WTC11 (cell line): ENCODE data around the gene FBXW10B. TPM values are rescaled to one million over a fixed set of nuclear protein-coding genes. Genes with fewer than 3 reads are reported as not detected.

Experiments used
- ATAC-seq: fragments of 200-7000 bp; cut with Tn5 transposase; 2 replicates; pipeline ENCODE4 v1.10.0; 2021; ENCODE audit warnings: mild to moderate bottlenecking, moderate library complexity
- CTCF ChIA-PET: fragments of 300-600 bp; sonication (Branson Sonifier 250); formaldehyde crosslinking; loops from one replicate; lab custom pipeline; 2021; ENCODE audit warnings: antibody characterized with exemption; lab: Charles Lee
- POLR2A ChIA-PET: fragments of 350-600 bp; sonication (Branson Sonifier 250); formaldehyde crosslinking; loops from one replicate; lab custom pipeline; 2021; ENCODE audit warnings: antibody characterized with exemption; lab: Charles Lee
- DNase-seq: peaks from one replicate; pipeline ENCODE4 v3.0.0; 2021; ENCODE audit warnings: low spot score
- H3K27ac Mint-ChIP-seq: 2 replicates; pipeline ENCODE4 v1.8.0; 2021; ENCODE audit warnings: mixed read lengths
- H3K27me3 Mint-ChIP-seq: 2 replicates; pipeline ENCODE4 v1.8.0; 2021; ENCODE audit warnings: low read depth, mild to moderate bottlenecking, moderate library complexity, mixed read lengths
- H3K36me3 Mint-ChIP-seq: 2 replicates; pipeline ENCODE4 v1.8.0; 2021; ENCODE audit warnings: mixed read lengths
- H3K4me1 Mint-ChIP-seq: 2 replicates; pipeline ENCODE4 v1.8.0; 2022; ENCODE audit warnings: mixed read lengths
- H3K4me3 Mint-ChIP-seq: 2 replicates; pipeline ENCODE4 v1.8.0; 2021; ENCODE audit warnings: mild to moderate bottlenecking, moderate library complexity, mixed read lengths
- H3K9me3 Mint-ChIP-seq: 2 replicates; pipeline ENCODE4 v1.8.0; 2021; ENCODE audit warnings: mixed read lengths
- CBFB ChIP-seq: sonication (generic); formaldehyde crosslinking; IDR thresholded peaks from 2 replicates; pipeline ENCODE4 v1.8.1; 2022; ENCODE audit warnings: mild to moderate bottlenecking, low read depth, missing genetic modification reagents
- CREM ChIP-seq: sonication (generic); formaldehyde crosslinking; IDR thresholded peaks from 2 replicates; pipeline ENCODE4 v1.8.1; 2022; ENCODE audit warnings: mild to moderate bottlenecking, missing genetic modification reagents, moderate library complexity
- ELF4 ChIP-seq: sonication (generic); formaldehyde crosslinking; IDR thresholded peaks from 2 replicates; pipeline ENCODE4 v1.8.1; 2022; ENCODE audit warnings: low read depth, mild to moderate bottlenecking, moderate library complexity, missing genetic modification reagents
- FOXJ3 ChIP-seq: sonication (generic); formaldehyde crosslinking; IDR thresholded peaks from 2 replicates; pipeline ENCODE4 v1.9.0; 2021; ENCODE audit warnings: missing genetic modification reagents, mild to moderate bottlenecking, borderline replicate concordance
- HMGA2 ChIP-seq: fragments of 250-450 bp; sonication (Bioruptor Pico); IDR thresholded peaks from 2 replicates; pipeline ENCODE4 v1.4.0; 2021; ENCODE audit warnings: mild to moderate bottlenecking, moderate library complexity
- JAZF1 ChIP-seq: fragments of 250-450 bp; sonication (Bioruptor Pico); IDR thresholded peaks from 2 replicates; pipeline ENCODE4 v1.9.0; 2021; ENCODE audit warnings: moderate library complexity, mild to moderate bottlenecking, inconsistent platforms
- RORB ChIP-seq: fragments of 250-450 bp; sonication (Bioruptor Pico); IDR thresholded peaks from 2 replicates; pipeline ENCODE4 v1.9.0; 2021; ENCODE audit warnings: mild to moderate bottlenecking
- TEAD4 ChIP-seq: sonication (generic); formaldehyde crosslinking; IDR thresholded peaks from 2 replicates; pipeline ENCODE4 v1.8.0; 2022; ENCODE audit warnings: mild to moderate bottlenecking, missing genetic modification reagents
- ZBTB21 ChIP-seq: sonication (generic); formaldehyde crosslinking; IDR thresholded peaks from 2 replicates; pipeline ENCODE4 v1.8.1; 2023; ENCODE audit warnings: mild to moderate bottlenecking, missing genetic modification reagents, borderline replicate concordance
- ZNF138 ChIP-seq: sonication (generic); formaldehyde crosslinking; conservative IDR thresholded peaks from 2 replicates; pipeline ENCODE4 v1.8.1; 2022; ENCODE audit warnings: mild to moderate bottlenecking, moderate library complexity, missing genetic modification reagents
- ZNF263 ChIP-seq: sonication (generic); formaldehyde crosslinking; IDR thresholded peaks from 2 replicates; pipeline ENCODE4 v1.8.1; 2022; ENCODE audit warnings: low read depth, mild to moderate bottlenecking, moderate library complexity, missing genetic modification reagents
- ZNF423 ChIP-seq: fragments of 250-450 bp; sonication (Bioruptor Pico); IDR thresholded peaks from 2 replicates; pipeline ENCODE4 v2.1.2; 2022; ENCODE audit warnings: mild to moderate bottlenecking, moderate library complexity
- total RNA-seq: library from RNA; stranded (reverse); gene quantifications from 3 replicates; pipeline ENCODE4 v1.2.3, GENCODE V29; 2021
- TF ChIP-seq, protein P1 (sequence below): fragments of 250-450 bp; sonication (Bioruptor Pico); conservative IDR thresholded peaks from 2 replicates; pipeline ENCODE4 v1.9.0; 2021; ENCODE audit warnings: mild to moderate bottlenecking
- TF ChIP-seq, protein P2 (sequence below): sonication (generic); formaldehyde crosslinking; IDR thresholded peaks from 2 replicates; pipeline ENCODE4 v1.8.1; 2022; ENCODE audit warnings: low read depth, mild to moderate bottlenecking, moderate library complexity, missing genetic modification reagents, borderline replicate concordance
- TF ChIP-seq, protein P3 (sequence below): fragments of 250-450 bp; sonication (Bioruptor Pico); IDR thresholded peaks from 2 replicates; pipeline ENCODE4 v2.1.2; 2022; ENCODE audit warnings: mild to moderate bottlenecking, moderate library complexity
- TF ChIP-seq, protein P4 (sequence below): sonication (generic); formaldehyde crosslinking; IDR thresholded peaks from 2 replicates; pipeline ENCODE4 v1.8.1; 2023; ENCODE audit warnings: mild to moderate bottlenecking, missing genetic modification reagents
- TF ChIP-seq, protein P5 (sequence below): fragments of 250-450 bp; sonication (Bioruptor Pico); IDR thresholded peaks from 2 replicates; pipeline ENCODE4 v1.9.0; 2021; ENCODE audit warnings: mild to moderate bottlenecking, borderline replicate concordance
- TF ChIP-seq, protein P6 (sequence below): sonication (generic); formaldehyde crosslinking; IDR thresholded peaks from 2 replicates; pipeline ENCODE4 v1.8.0; 2022; ENCODE audit warnings: mild to moderate bottlenecking, missing genetic modification reagents
- TF ChIP-seq, protein P7 (sequence below): sonication (generic); formaldehyde crosslinking; IDR thresholded peaks from 2 replicates; pipeline ENCODE4 v1.8.1; 2022; ENCODE audit warnings: mild to moderate bottlenecking, moderate library complexity, missing genetic modification reagents
- TF ChIP-seq, protein P8 (sequence below): sonication (generic); formaldehyde crosslinking; IDR thresholded peaks from 2 replicates; pipeline ENCODE4 v1.8.1; 2023; ENCODE audit warnings: mild to moderate bottlenecking, missing genetic modification reagents

Gene FBXW10B
- total RNA-seq, 1 experiment from 2014 or later: 0.33 TPM

DNA sequence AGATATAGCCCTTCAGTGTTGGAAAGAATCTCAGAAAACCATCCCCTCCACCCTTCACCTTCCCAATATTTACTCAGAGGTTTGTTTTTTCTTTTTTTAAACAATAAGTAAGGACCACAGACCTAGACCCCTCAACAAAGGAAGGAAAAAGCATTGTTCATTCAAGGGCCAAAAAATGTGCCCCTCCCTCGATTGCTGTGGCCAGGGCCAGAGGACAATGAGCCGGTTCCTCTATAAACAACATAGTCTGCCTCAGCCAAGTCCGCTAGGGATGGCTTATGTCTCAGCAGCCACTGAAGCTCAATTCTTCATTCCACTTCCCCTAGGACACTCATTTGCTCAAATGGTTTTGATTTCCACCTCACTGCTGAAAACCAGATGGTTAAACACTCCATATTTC is 40.6 kb upstream of the FBXW10B start (continued):
- TF ChIP-seq, protein P1, sequence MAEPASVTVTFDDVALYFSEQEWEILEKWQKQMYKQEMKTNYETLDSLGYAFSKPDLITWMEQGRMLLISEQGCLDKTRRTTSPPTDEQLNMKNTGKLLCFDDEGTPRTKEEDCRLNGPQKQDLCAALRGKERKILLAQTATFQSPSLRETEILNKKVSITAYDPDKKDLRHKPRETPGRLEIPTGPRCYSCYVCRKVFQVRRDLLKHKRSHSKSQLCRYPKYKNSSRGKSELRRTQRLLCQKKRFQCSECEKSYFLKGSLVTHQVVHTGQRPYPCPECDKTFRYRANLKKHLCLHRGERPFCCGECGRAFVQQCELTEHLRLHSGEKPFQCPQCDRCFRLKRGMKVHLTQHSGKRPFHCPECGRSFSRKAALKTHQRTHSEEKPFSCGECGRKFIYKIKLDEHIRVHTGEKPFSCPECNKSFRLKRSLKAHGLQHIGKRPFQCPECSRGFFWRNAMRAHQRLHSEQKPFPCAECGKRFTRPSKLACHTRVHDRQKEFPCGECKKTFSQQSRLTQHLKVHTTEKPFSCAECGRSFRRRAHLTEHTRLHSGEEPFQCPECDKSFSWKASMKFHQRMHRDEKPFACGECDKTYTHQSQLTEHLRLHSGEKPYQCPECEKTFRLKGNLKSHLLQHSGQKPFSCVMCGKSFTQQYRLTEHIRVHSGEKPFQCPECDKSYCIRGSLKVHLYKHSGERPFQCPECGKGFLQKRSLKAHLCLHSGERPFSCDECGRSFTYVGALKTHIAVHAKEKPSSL (CRISPR knock-in tag): no peak
- TF ChIP-seq, protein P2, sequence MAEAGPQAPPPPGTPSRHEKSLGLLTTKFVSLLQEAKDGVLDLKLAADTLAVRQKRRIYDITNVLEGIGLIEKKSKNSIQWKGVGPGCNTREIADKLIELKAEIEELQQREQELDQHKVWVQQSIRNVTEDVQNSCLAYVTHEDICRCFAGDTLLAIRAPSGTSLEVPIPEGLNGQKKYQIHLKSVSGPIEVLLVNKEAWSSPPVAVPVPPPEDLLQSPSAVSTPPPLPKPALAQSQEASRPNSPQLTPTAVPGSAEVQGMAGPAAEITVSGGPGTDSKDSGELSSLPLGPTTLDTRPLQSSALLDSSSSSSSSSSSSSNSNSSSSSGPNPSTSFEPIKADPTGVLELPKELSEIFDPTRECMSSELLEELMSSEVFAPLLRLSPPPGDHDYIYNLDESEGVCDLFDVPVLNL (CRISPR knock-in tag): no peak
- TF ChIP-seq, protein P3, sequence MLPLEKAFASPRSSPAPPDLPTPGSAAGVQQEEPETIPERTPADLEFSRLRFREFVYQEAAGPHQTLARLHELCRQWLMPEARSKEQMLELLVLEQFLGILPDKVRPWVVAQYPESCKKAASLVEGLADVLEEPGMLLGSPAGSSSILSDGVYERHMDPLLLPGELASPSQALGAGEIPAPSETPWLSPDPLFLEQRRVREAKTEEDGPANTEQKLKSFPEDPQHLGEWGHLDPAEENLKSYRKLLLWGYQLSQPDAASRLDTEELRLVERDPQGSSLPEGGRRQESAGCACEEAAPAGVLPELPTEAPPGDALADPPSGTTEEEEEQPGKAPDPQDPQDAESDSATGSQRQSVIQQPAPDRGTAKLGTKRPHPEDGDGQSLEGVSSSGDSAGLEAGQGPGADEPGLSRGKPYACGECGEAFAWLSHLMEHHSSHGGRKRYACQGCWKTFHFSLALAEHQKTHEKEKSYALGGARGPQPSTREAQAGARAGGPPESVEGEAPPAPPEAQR: no peak
- TF ChIP-seq CBFB (CRISPR knock-in tag) (no peak), ELF4 (no peak), JAZF1 (CRISPR knock-in tag) (no peak), CREM (no peak), RORB (no peak)
- TF ChIP-seq, protein P4, sequence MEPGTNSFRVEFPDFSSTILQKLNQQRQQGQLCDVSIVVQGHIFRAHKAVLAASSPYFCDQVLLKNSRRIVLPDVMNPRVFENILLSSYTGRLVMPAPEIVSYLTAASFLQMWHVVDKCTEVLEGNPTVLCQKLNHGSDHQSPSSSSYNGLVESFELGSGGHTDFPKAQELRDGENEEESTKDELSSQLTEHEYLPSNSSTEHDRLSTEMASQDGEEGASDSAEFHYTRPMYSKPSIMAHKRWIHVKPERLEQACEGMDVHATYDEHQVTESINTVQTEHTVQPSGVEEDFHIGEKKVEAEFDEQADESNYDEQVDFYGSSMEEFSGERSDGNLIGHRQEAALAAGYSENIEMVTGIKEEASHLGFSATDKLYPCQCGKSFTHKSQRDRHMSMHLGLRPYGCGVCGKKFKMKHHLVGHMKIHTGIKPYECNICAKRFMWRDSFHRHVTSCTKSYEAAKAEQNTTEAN (CRISPR knock-in tag): no peak
- TF ChIP-seq, all 79 proteins: peak for 0

DNA sequence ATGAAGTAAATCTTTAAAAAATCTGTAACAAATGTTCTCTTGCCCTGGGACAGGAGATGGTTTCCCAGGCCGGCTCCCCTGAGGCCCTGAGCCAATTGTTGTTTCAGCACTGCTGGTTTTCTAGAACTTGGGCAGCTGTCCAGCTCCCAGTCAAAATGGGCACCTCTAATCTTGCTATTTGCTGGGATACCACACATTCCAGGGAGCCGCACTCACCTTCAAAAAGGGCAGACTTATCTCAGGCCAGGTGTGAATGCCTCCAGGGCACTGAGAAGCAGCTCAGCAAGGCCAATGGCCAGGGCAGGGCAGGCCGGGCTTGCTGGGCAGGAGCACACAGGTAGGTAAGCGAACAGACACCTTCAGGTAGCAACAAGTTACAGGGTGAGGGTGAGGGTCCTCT is 40.2 kb upstream of the FBXW10B start:
- peak; percentile 38; the same call in 1 of the 2 replicates for ATAC-seq
- POLR2A ChIA-PET: no interaction called here

More for the DNA sequence above, 40.2 kb upstream of the FBXW10B start:
- CTCF ChIA-PET: no interaction called here
- peaks cover 33% of the 10 kb centered on the region for H3K36me3 Mint-ChIP-seq
- TF ChIP-seq HMGA2 (CRISPR knock-in tag) (no peak), ZNF138 (CRISPR knock-in tag) (no peak), ZNF423 (CRISPR knock-in tag) (no peak), FOXJ3 (CRISPR knock-in tag) (no peak), JAZF1 (CRISPR knock-in tag) (no peak), ZBTB21 (CRISPR knock-in tag) (no peak), TEAD4 (CRISPR knock-in tag) (no peak), ZNF263 (CRISPR knock-in tag) (no peak), RORB (no peak)
- TF ChIP-seq, protein P5, sequence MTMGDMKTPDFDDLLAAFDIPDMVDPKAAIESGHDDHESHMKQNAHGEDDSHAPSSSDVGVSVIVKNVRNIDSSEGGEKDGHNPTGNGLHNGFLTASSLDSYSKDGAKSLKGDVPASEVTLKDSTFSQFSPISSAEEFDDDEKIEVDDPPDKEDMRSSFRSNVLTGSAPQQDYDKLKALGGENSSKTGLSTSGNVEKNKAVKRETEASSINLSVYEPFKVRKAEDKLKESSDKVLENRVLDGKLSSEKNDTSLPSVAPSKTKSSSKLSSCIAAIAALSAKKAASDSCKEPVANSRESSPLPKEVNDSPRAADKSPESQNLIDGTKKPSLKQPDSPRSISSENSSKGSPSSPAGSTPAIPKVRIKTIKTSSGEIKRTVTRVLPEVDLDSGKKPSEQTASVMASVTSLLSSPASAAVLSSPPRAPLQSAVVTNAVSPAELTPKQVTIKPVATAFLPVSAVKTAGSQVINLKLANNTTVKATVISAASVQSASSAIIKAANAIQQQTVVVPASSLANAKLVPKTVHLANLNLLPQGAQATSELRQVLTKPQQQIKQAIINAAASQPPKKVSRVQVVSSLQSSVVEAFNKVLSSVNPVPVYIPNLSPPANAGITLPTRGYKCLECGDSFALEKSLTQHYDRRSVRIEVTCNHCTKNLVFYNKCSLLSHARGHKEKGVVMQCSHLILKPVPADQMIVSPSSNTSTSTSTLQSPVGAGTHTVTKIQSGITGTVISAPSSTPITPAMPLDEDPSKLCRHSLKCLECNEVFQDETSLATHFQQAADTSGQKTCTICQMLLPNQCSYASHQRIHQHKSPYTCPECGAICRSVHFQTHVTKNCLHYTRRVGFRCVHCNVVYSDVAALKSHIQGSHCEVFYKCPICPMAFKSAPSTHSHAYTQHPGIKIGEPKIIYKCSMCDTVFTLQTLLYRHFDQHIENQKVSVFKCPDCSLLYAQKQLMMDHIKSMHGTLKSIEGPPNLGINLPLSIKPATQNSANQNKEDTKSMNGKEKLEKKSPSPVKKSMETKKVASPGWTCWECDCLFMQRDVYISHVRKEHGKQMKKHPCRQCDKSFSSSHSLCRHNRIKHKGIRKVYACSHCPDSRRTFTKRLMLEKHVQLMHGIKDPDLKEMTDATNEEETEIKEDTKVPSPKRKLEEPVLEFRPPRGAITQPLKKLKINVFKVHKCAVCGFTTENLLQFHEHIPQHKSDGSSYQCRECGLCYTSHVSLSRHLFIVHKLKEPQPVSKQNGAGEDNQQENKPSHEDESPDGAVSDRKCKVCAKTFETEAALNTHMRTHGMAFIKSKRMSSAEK: no peak
- TF ChIP-seq, protein P1 (CRISPR knock-in tag): no peak
- TF ChIP-seq, protein P6, sequence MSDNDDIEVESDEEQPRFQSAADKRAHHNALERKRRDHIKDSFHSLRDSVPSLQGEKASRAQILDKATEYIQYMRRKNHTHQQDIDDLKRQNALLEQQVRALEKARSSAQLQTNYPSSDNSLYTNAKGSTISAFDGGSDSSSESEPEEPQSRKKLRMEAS (CRISPR knock-in tag): no peak
- TF ChIP-seq, protein P7, sequence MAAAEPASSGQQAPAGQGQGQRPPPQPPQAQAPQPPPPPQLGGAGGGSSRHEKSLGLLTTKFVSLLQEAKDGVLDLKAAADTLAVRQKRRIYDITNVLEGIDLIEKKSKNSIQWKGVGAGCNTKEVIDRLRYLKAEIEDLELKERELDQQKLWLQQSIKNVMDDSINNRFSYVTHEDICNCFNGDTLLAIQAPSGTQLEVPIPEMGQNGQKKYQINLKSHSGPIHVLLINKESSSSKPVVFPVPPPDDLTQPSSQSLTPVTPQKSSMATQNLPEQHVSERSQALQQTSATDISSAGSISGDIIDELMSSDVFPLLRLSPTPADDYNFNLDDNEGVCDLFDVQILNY (CRISPR knock-in tag): no peak
- TF ChIP-seq, protein P8, sequence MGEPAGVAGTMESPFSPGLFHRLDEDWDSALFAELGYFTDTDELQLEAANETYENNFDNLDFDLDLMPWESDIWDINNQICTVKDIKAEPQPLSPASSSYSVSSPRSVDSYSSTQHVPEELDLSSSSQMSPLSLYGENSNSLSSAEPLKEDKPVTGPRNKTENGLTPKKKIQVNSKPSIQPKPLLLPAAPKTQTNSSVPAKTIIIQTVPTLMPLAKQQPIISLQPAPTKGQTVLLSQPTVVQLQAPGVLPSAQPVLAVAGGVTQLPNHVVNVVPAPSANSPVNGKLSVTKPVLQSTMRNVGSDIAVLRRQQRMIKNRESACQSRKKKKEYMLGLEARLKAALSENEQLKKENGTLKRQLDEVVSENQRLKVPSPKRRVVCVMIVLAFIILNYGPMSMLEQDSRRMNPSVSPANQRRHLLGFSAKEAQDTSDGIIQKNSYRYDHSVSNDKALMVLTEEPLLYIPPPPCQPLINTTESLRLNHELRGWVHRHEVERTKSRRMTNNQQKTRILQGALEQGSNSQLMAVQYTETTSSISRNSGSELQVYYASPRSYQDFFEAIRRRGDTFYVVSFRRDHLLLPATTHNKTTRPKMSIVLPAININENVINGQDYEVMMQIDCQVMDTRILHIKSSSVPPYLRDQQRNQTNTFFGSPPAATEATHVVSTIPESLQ (CRISPR knock-in tag): no peak
- TF ChIP-seq, all 79 proteins: peak for 0
- Mint-ChIP-seq H3K27ac (no peak overlapping the region; the same call in 1 of the 2 replicates), H3K9me3 (no peaks in the 10 kb centered on the region), H3K4me1 (peaks cover 18% of the 10 kb centered on the region), H3K27me3 (no peaks in the 10 kb centered on the region), H3K4me3 (no peak overlapping the region)
- DNase-seq: no peak
